ENCODE results near the gene TGFBR3. TPM values are rescaled to one million over a fixed set of nuclear protein-coding genes. Genes with fewer than 3 reads are reported as not detected.

The TGFBR3 gene
- total RNA-seq (100 to 1,000 TPM in 6 of 7 donors, 10 to 100 TPM in 1; 92.4 to 442 (median 174) TPM), polyA plus RNA-seq (100 to 1,000 TPM; 102 to 142 TPM)
- long read RNA-seq, donor 1, full-length matches to known transcripts, result 2 of 156 reads
- long read RNA-seq, donor 1, partial matches to known transcripts, result 80 of 156 reads
- long read RNA-seq, donor 1, other reads (novel, unspliced or antisense), result 74 of 156 reads
- long read RNA-seq, donor 2, full-length matches to known transcripts, result 4 of 4 reads
- long read RNA-seq, donor 2, partial matches to known transcripts, result 0 of 4 reads
- long read RNA-seq, donor 2, other reads (novel, unspliced or antisense), result 0 of 4 reads
- long read RNA-seq, donor 3, full-length matches to known transcripts, result 89 of 199 reads
- long read RNA-seq, donor 3, partial matches to known transcripts, result 58 of 199 reads
- long read RNA-seq, donor 3, other reads (novel, unspliced or antisense), result 52 of 199 reads

GRCh38 chr1:91885716-91886506 lies at the start of gene TGFBR3:
TGFBR3 (minus strand) TSS chr1:91886151; CDS start chr1:91861531, 24,620 bp downstream.
- intact Hi-C loops (cut with DNase I), result loop anchor here in 1 of 4 donors (10.0 kb wide), 1 partner anchor 91 kb away; no protein-coding TSS in a partner anchor
- Histone ChIP-seq H3K9me3 (no peaks in the 10 kb centered on the region), H3K27ac (peak within 1 kb of the TSS; percentile 86 to 94), H3K4me1 (ENCODE audit: insufficient read depth) (peaks cover 9% of the 10 kb centered on the region), H3K36me3 (no peaks in the 10 kb centered on the region), H3K4me3 (peak within 1 kb of the TSS; percentile 92), H3K27me3 (no peaks in the 10 kb centered on the region)
- WGBS, 3 donors, result 0 to 1% (median 0%) methylated on average over 73 to 92 of the region's 92 CpGs
- DNase-seq, result peak; percentile 96 to 98 (median 98)
- TF ChIP-seq POLR2A (IDR thresholded peaks at IDR 0.05) (peak; percentile 78), CTCF (IDR thresholded peaks at IDR 0.05) (peak; percentile 14 to 71 (median 55)), EP300 (IDR thresholded peaks at IDR 0.05) (peak; percentile 51)

GRCh38 chr1:91929250-91929649 lies 43.3 kb upstream of the TGFBR3 start:
- 4 to 5% (median 4%) methylated on average over 2 of the region's 2 CpGs for WGBS, 3 donors
- DNase-seq, result peak in 4 of 5 donors; percentile 36 to 62 (median 40)
- intact Hi-C loops (cut with DNase I), result loop anchor here in 3 of 4 donors (5.0 to 10.0 kb wide), 2 partner anchors 366 to 417 kb away; partner anchors contain the start of genes GLMN (in 1 of the 3) and RPAP2 (in 1 of the 3)
- H3K36me3 ChIP-seq, result no peaks in the 10 kb centered on the region
- H3K4me1 ChIP-seq (ENCODE audit: insufficient read depth), result no peaks in the 10 kb centered on the region
- H3K27ac ChIP-seq, result no peak overlapping the region
- no peak overlapping the region for H3K4me3 ChIP-seq
- TF ChIP-seq POLR2A (IDR thresholded peaks at IDR 0.05) (no peak), EP300 (IDR thresholded peaks at IDR 0.05) (no peak)
- no peaks in the 10 kb centered on the region for H3K27me3 ChIP-seq
- H3K9me3 ChIP-seq, result no peaks in the 10 kb centered on the region

- Histone ChIP-seq H3K27ac (no peak overlapping the region), H3K4me3 (no peak overlapping the region), H3K9me3 (no peaks in the 10 kb centered on the region), H3K4me1 (ENCODE audit: insufficient read depth) (no peaks in the 10 kb centered on the region), H3K27me3 (no peaks in the 10 kb centered on the region), H3K36me3 (no peaks in the 10 kb centered on the region)
- TF ChIP-seq CTCF (IDR thresholded peaks at IDR 0.05) (no peak), POLR2A (IDR thresholded peaks at IDR 0.05) (no peak), EP300 (IDR thresholded peaks at IDR 0.05) (no peak)
- no peak for DNase-seq
- 75 to 92% (median 89%) methylated on average over 2 of the region's 2 CpGs for WGBS, 3 donors
- intact Hi-C loops (cut with DNase I), result loop anchor here in 3 of 4 donors (5.0 to 10.0 kb wide), 2 partner anchors 367 to 416 kb away; partner anchors contain the start of genes GLMN (in 1 of the 3) and RPAP2 (in 1 of the 3)
Measured at GRCh38 chr1:91928026-91928425, 42.1 kb upstream of the TGFBR3 start.

- Histone ChIP-seq H3K27me3 (no peaks in the 10 kb centered on the region), H3K36me3 (no peaks in the 10 kb centered on the region), H3K27ac (no peak overlapping the region), H3K4me3 (no peak overlapping the region), H3K4me1 (ENCODE audit: insufficient read depth) (no peaks in the 10 kb centered on the region), H3K9me3 (no peaks in the 10 kb centered on the region)
- intact Hi-C loops (cut with DNase I), result loop anchor here (2.0 to 10.0 kb wide), 3 partner anchors 369 to 414 kb away; partner anchors contain the start of genes GLMN (in 1 of the 4) and RPAP2 (in 1 of the 4)
- TF ChIP-seq EP300 (IDR thresholded peaks at IDR 0.05), result no peak
- no peak for TF ChIP-seq POLR2A (IDR thresholded peaks at IDR 0.05)
- no peak for TF ChIP-seq CTCF (IDR thresholded peaks at IDR 0.05)
- no peak for DNase-seq
- WGBS, 3 donors, result 67 to 71% (median 68%) methylated on average over 4 of the region's 4 CpGs
Measured at GRCh38 chr1:91925644-91926435, 39.9 kb upstream of the TGFBR3 start.
